HEK293 (cell line): ENCODE results near the gene BLOC1S1.

Experiments
- CTCF ChIA-PET: fragments of 350-600 bp; formaldehyde crosslinking; extraction: SDS; loops from one replicate; lab custom pipeline; 2021; ENCODE audit warnings: antibody characterized with exemption; lab: Yijun Ruan, JAX
- POLR2A ChIA-PET: fragments of 300-600 bp; formaldehyde crosslinking; extraction: SDS; loops from one replicate; lab custom pipeline; 2020; ENCODE audit warnings: antibody characterized with exemption, inconsistent platforms; lab: Yijun Ruan, JAX
- H3K27ac ChIP-seq: fragments of 200-500 bp; sonication (Bioruptor generic); 2 replicates; pipeline ENCODE4 v1.5.1; 2014; ENCODE audit warnings: low read depth, low read length, control low read depth, inconsistent platforms; ENCODE audit errors: extremely low read depth
- H3K36me3 ChIP-seq, 2 experiments: fragments of 200-500 bp in 1 of 2; sonication (Bioruptor generic) in 1 of 2; 1 replicate in 1 of 2; 2 replicates in 1 of 2; pipeline ENCODE4 v1.5.1; 2014 to 2017; ENCODE audit warnings: inconsistent platforms in 2 of 2, low read length in 2 of 2; ENCODE audit not compliant: control insufficient read depth in 2 of 2, insufficient read depth in 1 of 2
- H3K4me1 ChIP-seq: fragments of 200-500 bp; sonication (Bioruptor generic); 2 replicates; pipeline ENCODE4 v1.5.1; 2014; ENCODE audit warnings: mild to moderate bottlenecking, low read length, inconsistent platforms; ENCODE audit not compliant: control insufficient read depth, insufficient read depth
- H3K4me3 ChIP-seq: 2 replicates; pipeline ENCODE4 v1.5.1; 2011; ENCODE audit warnings: low read depth, mild to moderate bottlenecking, control low read depth, low read length, moderate library complexity
- H3K9me3 ChIP-seq: fragments of 200-500 bp; sonication (Bioruptor generic); 2 replicates; pipeline ENCODE4 v1.5.1; 2014; ENCODE audit warnings: low read depth, low read length, inconsistent platforms; ENCODE audit not compliant: control insufficient read depth, insufficient read depth
- CTCF ChIP-seq: fragments of 450-650 bp; formaldehyde crosslinking; IDR thresholded peaks from 2 replicates; pipeline ENCODE4 v1.5.1; 2016; ENCODE audit warnings: missing biosample characterization, missing genetic modification characterization
- PRDM10 ChIP-seq: fragments of 450-650 bp; formaldehyde crosslinking; IDR thresholded peaks from 2 replicates; pipeline ENCODE4 v1.5.1; 2016; ENCODE audit warnings: missing biosample characterization, missing genetic modification characterization
- SCRT2 ChIP-seq: fragments of 450-650 bp; formaldehyde crosslinking; IDR thresholded peaks from 2 replicates; pipeline ENCODE4 v1.5.1; 2016; ENCODE audit warnings: missing biosample characterization, missing genetic modification characterization
- SP7 ChIP-seq: fragments of 450-650 bp; formaldehyde crosslinking; IDR thresholded peaks from 2 replicates; pipeline ENCODE4 v1.5.1; 2016; ENCODE audit warnings: missing biosample characterization, missing genetic modification characterization
- TCF7L2 ChIP-seq: IDR thresholded peaks from 2 replicates; pipeline ENCODE4 v1.6.1; 2011; ENCODE audit warnings: low read depth, mild to moderate bottlenecking, inconsistent platforms, low read length, moderate library complexity, borderline replicate concordance
- YY2 ChIP-seq: fragments of 450-650 bp; formaldehyde crosslinking; IDR thresholded peaks from 2 replicates; pipeline ENCODE4 v1.5.1; 2016; ENCODE audit warnings: missing biosample characterization, missing genetic modification characterization
- ZBTB26 ChIP-seq: fragments of 450-650 bp; formaldehyde crosslinking; optimal IDR thresholded peaks from 2 replicates; pipeline ENCODE3; 2016; ENCODE audit warnings: missing biosample characterization, mild to moderate bottlenecking, missing genetic modification characterization
- ZBTB44 ChIP-seq: fragments of 450-650 bp; IDR thresholded peaks from 2 replicates; pipeline ENCODE4 v1.5.1; 2018; ENCODE audit warnings: missing biosample characterization, mild to moderate bottlenecking, missing genetic modification characterization
- ZFP69B ChIP-seq: fragments of 450-650 bp; formaldehyde crosslinking; IDR thresholded peaks from 2 replicates; pipeline ENCODE4 v1.5.1; 2016; ENCODE audit warnings: missing biosample characterization, missing genetic modification characterization
- ZNF248 ChIP-seq: fragments of 450-650 bp; formaldehyde crosslinking; IDR thresholded peaks from 2 replicates; pipeline ENCODE4 v1.5.1; 2017; ENCODE audit warnings: missing biosample characterization, missing genetic modification characterization
- ZNF26 ChIP-seq: fragments of 450-650 bp; formaldehyde crosslinking; IDR thresholded peaks from 2 replicates; pipeline ENCODE4 v1.5.1; 2016; ENCODE audit warnings: missing biosample characterization, missing genetic modification characterization
- ZNF341 ChIP-seq: fragments of 450-650 bp; formaldehyde crosslinking; IDR thresholded peaks from 2 replicates; pipeline ENCODE4; 2016; ENCODE audit warnings: low read depth, missing biosample characterization, missing genetic modification characterization
- ZNF510 ChIP-seq: fragments of 450-650 bp; formaldehyde crosslinking; IDR thresholded peaks from 2 replicates; pipeline ENCODE4 v1.5.1; 2018; ENCODE audit warnings: mild to moderate bottlenecking, missing genetic modification characterization, missing biosample characterization; ENCODE audit not compliant: insufficient replicate concordance
- ZNF596 ChIP-seq: fragments of 450-650 bp; IDR thresholded peaks from 2 replicates; pipeline ENCODE4 v1.5.0; 2018; ENCODE audit warnings: missing biosample characterization, mild to moderate bottlenecking, missing genetic modification characterization, moderate library complexity
- ZNF610 ChIP-seq: fragments of 450-650 bp; formaldehyde crosslinking; IDR thresholded peaks from 2 replicates; pipeline ENCODE4 v1.5.1; 2016; ENCODE audit warnings: missing biosample characterization, missing genetic modification characterization, borderline replicate concordance
- ZNF658 ChIP-seq: fragments of 450-650 bp; formaldehyde crosslinking; IDR thresholded peaks from 2 replicates; pipeline ENCODE4; 2016; ENCODE audit warnings: missing biosample characterization, missing genetic modification characterization
- ZNF692 ChIP-seq: fragments of 450-650 bp; formaldehyde crosslinking; IDR thresholded peaks from 2 replicates; pipeline ENCODE4 v1.5.1; 2016; ENCODE audit warnings: missing biosample characterization, missing genetic modification characterization
- ZNF776 ChIP-seq: fragments of 450-650 bp; formaldehyde crosslinking; IDR thresholded peaks from 2 replicates; pipeline ENCODE4 v1.5.0; 2017; ENCODE audit warnings: missing biosample characterization, missing genetic modification characterization, borderline replicate concordance
- ZNF792 ChIP-seq: fragments of 450-650 bp; formaldehyde crosslinking; IDR thresholded peaks from 2 replicates; pipeline ENCODE4 v1.5.1; 2016; ENCODE audit warnings: missing biosample characterization, missing genetic modification characterization
- ZSCAN30 ChIP-seq: fragments of 450-650 bp; IDR thresholded peaks from 2 replicates; pipeline ENCODE4 v1.5.1; 2018; ENCODE audit warnings: missing biosample characterization, mild to moderate bottlenecking, missing genetic modification characterization, moderate library complexity

Gene BLOC1S1

GRCh38 chr12:55737581-55738122 lies 21.8 kb downstream of the BLOC1S1 start:
- Histone ChIP-seq H3K36me3 (no peaks in the 10 kb centered on the region), H3K4me1 (peaks cover 10% of the 10 kb centered on the region; the same call in 1 of the 2 replicates), H3K9me3 (no peaks in the 10 kb centered on the region), H3K27ac (peak overlapping the region; percentile 43), H3K4me3 (no peak overlapping the region)
- no peak for TF ChIP-seq ZBTB26
- no peak for TF ChIP-seq ZNF510 (tag by site-specific recombination)
- TF ChIP-seq SCRT2 (tag by site-specific recombination) = no peak
- no peak for TF ChIP-seq ZNF792 (tag by site-specific recombination)
- no peak for TF ChIP-seq PRDM10 (tag by site-specific recombination)
- TF ChIP-seq ZNF692 (tag by site-specific recombination) = peak; percentile 6; the same call in 1 of the 2 replicates
- TF ChIP-seq ZNF248 (tag by site-specific recombination) = no peak
- TF ChIP-seq TCF7L2 = no peak
- no peak for TF ChIP-seq ZNF610 (tag by site-specific recombination)
- TF ChIP-seq ZNF658 (tag by site-specific recombination) = no peak
- peak; percentile 94 for TF ChIP-seq SP7 (tag by site-specific recombination)
- no peak for TF ChIP-seq ZNF596
- peak; percentile 95 for TF ChIP-seq ZNF341
- CTCF ChIA-PET = interaction anchor here (0.5 to 6.8 kb wide), 63 partner anchors 8 to 899 kb away, joined by 3 to 127 read pairs (median 5); partner anchors contain the start of genes BLOC1S1, CD63, ITGA7 and ORMDL2
- POLR2A ChIA-PET = interaction anchor here (1.0 to 3.4 kb wide), 12 partner anchors 8 to 367 kb away, joined by 3 to 24 read pairs (median 4); partner anchors contain the start of genes CD63, ORMDL2, PA2G4 and PYM1

GRCh38 chr12:55738123-55739024 lies 22.5 kb downstream of the BLOC1S1 start:
- peaks cover 11% of the 10 kb centered on the region; the same call in 1 of the 2 replicates for H3K4me1 ChIP-seq
- no peaks in the 10 kb centered on the region for H3K9me3 ChIP-seq
- CTCF ChIA-PET = interaction anchor here (0.6 to 6.8 kb wide), 72 partner anchors 8 to 1021 kb away, joined by 3 to 127 read pairs (median 5); partner anchors contain the start of genes BLOC1S1, CD63, DNAJC14 and ORMDL2
- H3K4me3 ChIP-seq = peak overlapping the region; percentile 43
- POLR2A ChIA-PET = interaction anchor here (1.0 to 3.4 kb wide), 15 partner anchors 9 to 379 kb away, joined by 3 to 24 read pairs (median 4); partner anchors contain the start of genes CD63, DNAJC14, ORMDL2 and PA2G4
- H3K36me3 ChIP-seq = no peaks in the 10 kb centered on the region
- peak overlapping the region; percentile 43; the same call in 1 of the 2 replicates for H3K27ac ChIP-seq
- TF ChIP-seq ZFP69B (no peak), ZNF776 (tag by site-specific recombination) (no peak), CTCF (tag by site-specific recombination) (peak; percentile 57; the same call in 1 of the 2 replicates), YY2 (tag by site-specific recombination) (peak; percentile 47; the same call in 1 of the 2 replicates), ZBTB44 (no peak), ZNF26 (no peak), ZSCAN30 (tag by site-specific recombination) (no peak)
